Fibroblast of the conjunctiva (primary cell): ENCODE measurements around the gene PTPRN2.
"Not testable (repeated sequence)": the region's sequence is repeated elsewhere in the genome, so short reads cannot be mapped to it uniquely, and the experiment has no call there.

ENCODE experiments used
- DNase-seq: peaks from one replicate; pipeline ENCODE4 v3.0.0-alpha.2; 2010; ENCODE audit warnings: low read depth

PTPRN2 gene

DNA sequence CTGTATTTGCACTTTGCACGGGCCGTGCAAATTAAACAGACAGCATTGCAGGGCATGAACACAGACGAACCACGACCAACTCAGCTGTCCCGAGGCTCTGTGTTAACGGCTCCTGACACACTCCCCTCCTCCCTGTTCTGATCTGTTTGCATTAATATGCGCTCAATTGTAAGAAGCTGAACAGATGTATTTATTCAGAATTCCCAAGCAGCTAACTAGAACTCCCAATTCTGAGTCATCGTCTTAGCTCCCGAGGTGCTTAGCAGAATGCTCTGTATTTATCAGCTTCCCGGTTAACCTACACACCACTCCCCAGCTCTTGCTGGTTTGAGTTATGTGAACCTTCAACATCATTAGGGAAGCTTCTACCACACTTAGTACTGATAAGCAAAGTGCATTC lies 286.4 kb downstream of the PTPRN2 start:
- no peak for DNase-seq

DNA sequence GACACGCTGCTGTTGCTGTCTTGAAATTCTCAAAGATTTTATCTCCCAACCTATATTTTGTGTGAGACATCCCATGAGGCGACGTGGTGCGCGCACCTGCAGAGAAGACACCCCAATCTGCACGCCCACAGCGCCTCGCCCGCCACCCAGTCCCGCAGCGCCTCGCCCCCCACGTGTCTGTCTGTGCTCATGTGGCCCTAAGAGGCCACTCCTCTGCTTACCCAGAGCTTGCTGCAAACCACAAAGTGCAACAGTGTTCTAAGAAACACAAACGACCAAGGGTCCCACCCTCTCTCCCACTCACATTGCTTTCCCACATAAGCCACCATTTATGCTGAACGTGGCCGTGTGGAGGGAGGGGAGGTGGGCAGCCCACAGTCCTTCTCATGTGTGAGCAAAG lies 287.2 kb downstream of the PTPRN2 start:
- no peak for DNase-seq

DNA sequence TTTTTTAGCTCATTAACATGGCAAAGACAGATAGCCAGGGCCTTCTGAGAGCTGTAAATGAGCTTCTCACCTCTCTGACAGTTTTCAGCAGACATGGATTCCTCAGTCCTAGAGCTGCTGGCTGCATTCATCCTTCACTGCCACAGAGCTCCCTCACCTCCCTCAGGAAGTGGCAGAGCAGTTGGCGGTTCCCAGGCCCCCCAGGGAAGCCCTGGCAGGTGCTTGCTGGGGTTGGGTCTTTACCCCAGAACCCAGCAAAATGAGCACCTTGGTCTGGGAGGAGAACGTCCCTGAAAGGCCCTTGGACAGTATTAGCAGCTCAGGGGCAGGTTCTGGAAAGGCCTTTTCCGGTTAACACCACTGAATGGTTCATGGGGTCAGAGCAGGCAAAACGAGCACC lies 288.0 kb downstream of the PTPRN2 start:
- no peak for DNase-seq

DNA sequence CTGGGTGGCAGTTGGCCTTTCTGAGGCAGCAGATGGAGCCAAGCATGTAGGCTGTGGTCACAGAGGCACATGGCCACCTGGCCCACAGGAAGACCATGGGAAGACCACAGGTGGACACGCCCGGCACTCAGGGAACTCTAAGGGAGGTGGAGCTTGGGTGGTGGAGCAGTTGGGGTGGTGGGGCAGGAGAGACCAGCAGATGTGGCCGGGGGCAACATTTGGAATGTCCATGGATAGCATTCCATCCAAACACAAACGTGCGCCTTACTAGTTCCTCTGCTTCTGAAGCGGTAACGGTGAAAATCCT lies 290.9 kb downstream of the PTPRN2 start:
- no peak for DNase-seq

DNA sequence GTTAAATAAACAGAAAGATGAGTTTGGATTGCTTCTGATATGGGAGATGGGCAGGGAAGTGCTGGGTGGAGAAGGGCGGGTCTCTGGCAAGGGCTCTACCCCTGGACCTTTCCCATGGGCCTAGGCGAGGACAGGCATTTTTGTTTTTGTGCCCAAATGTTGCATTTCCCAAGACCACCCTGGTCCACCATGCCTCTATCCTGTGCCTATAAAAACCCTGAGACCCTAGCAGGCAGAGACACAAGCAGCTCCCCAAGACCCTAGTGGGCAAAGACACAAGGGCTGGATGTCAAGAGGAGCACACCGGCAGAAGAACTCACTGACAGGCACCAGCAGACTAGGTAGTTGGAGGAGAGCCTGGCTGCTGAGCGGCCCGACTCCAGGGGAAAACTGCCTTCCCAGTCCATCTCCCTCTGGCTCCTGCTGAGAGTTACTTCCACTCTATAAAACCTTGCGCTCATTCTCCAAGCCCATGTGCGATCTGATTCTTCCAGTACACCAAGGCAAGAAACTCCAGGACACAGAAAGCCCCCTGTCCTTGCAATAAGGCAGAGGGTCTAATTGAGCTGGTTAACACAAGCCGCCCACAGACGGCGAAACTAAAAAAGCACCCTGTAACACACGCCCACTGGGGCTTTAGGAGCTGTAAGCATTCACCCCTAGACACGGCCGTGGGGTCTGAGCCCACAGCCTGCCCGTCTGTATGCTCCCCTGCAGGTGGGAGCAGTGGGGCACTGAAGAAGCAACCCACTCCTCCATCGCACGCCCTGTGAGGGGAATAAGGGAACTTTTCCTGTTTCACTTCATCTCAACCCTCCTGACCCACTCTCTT lies 291.4 kb downstream of the PTPRN2 start:
- no peak for DNase-seq

DNA sequence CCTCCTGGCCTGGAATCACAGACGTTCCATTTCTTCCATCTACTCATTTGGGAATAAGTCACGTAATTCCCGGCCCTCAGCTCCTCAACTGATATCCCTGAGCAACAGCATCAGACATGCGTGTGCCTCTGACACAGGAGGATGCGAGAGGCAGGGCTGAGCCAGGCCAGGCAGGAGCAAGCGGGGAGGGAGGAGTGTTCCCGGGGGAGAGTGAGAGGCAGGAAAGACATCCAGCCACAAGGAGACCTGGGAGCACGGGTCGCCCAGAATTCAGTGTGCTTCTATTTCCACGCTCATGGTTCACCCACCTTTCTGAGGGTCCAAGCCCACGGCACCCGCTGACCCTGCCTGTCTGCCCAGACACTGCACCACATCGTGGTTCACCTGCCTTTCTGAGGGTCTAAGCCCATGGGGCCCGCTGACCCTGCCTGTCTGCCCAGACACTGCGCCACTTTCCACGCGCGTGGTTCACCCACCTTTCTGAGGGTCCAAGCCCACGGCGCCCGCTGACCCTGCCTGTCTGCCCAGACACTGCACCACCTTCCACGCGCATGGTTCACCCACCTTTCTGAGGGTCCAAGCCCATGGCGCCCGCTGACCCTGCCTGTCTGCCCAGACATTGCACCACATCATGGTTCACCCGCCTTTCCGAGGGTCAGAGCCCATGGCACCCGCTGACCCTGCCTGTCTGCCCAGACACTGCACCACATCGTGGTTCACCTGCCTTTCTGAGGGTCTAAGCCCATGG lies 293.0 kb downstream of the PTPRN2 start:
- DNase-seq, result not testable (repeated sequence)

DNA sequence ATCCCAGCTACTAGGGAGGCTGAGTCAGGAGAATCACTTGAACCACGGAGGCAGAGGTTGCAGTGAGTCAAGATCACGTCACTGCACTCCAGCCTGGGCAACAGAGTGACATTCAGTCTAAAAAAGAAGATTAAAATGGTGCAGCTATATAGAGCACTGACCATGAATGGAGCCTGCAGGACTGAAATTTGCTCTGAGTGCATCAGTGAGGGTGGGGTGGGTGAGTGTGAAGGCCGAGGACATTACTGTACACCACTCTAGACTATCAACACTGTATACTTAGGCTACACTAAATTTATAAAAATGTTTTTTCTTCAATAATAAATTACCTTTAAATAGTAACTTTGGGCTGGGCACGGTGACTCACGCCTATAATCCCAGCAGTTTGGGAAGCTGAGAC lies 294.7 kb downstream of the PTPRN2 start:
- no peak for DNase-seq

DNA sequence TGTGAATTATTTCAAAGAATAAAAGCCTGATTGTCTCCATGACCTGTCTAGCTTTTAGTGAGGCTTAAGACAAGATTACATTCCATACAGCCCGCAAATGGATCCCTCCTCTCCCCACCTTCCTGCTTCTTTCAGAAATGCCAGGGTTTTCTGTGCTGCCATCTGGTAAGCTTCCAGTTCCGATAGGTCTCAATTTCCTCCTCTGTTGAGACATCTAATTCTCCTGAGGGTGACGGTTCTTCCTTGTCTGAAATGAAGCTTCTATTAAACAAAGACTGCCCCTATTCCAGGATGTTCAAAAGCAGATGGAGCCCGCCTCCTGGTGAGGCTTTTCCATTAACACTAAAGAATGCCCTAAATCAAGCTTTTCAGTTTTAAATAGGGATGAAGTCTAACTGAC lies 295.6 kb downstream of the PTPRN2 start:
- no peak for DNase-seq

DNA sequence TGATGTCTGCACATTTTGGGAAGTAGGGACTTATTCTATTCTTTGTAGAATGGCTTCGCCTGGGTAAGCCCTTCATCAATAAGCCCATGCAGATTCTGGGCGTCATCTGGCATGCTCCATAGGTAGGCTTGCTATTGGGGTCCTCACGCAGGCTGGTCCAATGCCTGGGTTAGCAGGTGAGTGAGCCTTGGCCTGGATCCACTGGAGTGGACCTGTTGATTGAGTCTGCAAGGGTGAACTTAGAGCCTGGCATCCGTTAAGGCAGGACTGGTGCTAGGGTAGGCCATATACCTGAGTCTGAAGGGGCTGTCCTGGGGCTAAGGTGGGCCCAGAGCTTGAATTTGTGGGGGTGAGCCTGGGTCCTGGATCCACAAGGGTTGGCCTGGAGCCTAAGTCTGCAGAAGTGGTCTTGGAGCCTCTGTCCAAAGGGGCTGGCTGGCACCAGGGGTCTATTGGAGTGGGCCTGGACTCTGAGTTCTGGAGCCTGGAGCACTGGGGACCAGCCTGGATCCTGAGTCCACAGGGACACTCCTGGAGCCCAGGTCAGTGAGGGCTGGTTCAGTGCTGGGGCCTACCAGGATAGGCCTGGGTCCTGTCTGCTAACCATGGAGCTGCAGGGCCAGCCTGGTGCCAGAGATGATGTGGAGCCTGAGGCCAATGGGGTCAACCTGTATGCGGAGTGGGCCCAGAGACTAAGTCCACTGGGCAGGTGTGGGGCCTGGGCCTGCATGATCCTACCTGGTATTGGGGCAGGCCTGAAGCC lies 297.7 kb downstream of the PTPRN2 start:
- no peak for DNase-seq

DNA sequence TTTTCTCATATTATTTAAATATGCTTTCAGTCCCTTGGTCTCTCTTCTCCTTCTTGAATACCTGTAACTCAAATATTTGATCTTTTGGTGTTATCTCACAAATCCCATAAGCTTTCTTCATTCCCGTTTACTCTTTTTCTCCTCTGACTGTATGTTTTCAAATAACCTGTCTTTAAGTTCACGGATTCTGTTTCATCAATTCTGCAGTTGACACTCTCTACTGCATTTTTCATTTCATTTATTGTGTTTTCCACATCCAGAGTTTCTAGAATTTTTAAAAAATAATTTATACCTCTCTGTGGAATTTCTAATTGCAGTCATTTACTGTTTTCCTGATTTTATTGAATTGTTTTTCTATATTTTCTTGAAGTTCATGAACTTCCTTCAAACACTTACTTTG lies 298.4 kb downstream of the PTPRN2 start:
- no peak for DNase-seq

DNA sequence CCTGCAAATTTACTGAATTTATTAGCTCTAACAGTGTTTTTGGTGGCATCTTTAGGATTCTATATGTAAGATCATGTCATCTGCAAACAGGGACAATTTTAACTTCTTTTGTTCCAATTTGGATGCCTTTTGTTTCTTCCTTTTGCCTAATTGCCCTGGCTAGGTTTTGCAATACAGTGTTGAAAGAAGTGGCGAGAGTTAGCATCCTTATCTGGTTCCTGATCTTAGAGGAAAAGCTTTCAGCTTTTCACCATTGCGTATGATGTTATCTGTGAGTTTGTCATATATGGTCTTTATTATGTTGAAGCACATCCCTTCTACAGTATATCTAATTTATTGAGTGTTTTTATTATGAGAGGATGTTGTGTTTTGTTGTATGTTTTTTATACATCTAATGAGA lies 301.4 kb downstream of the PTPRN2 start:
- no peak for DNase-seq

DNA sequence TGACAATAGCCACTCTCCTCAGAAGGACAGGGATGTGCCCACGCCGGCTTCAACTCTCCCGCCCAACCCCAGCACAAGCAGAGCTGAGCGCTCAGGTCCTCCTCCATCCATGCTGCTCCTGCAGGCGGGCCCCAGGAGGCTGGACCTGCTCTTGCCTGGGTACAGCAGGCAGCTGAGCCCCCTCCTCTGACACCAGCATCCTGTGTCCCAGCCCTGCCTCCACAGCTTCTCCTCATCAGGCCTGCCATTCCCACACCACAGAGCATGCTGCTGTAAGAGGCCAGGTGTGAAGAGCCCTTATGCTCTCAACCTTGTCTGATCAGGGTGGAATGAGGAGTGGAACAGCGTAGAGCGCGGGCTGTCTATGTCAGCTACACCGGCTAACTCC lies 302.2 kb downstream of the PTPRN2 start:
- DNase-seq, result no peak

DNA sequence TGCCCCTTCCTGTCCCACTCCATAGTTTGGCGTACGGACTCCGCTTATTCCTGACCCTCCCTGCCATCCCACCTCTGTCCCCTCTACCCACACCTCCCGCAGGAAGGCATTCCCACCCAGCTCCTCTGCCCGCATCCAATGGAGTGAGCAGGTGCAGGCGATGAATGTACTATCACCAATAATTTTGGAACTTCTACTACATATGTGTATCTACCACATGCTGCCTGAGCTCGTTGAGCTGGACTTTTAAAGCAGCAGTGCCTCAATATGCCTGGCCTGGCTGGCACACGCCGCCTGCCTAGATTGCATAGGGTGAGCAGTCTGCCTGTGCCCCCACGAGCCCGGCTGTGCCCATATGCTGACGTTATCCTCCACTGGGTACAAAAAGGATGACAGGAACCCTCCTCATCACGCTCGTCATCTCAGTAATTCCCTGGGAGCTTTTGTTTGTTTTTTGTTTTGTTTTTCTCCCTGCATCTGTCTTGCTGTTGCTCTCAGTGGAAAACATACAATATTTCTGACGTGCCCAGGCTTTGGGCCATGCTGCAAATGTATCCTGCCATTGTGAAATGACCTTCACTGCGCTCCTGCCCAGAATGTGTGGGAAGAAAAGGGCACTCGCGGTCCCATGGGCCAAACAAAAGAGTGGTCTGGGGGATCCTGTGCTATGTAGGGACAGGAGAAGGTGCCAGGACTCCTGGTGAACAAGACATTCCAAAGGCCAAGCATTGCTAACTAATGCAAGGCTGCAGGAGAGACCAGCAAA lies 302.8 kb downstream of the PTPRN2 start:
- no peak for DNase-seq

DNA sequence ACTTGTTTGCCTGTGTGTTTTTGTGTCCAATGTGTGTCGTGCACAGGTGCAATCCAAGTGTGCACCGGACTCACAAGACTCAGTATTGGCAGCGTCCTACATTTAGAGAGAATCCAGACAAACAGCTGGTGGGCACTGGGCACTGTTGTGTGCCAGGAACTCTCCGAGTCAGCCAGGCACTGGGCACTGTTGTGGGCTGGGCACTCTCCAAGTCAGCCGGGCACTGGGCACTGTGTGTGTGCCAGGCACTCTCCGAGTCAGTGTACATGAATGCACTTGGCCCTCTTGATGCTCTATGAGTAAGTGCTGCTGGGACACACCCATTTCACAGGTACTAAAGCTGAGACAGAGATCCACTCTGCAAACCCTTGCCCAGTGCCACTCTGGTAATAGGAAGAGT lies 303.5 kb downstream of the PTPRN2 start:
- DNase-seq, result no peak

DNA sequence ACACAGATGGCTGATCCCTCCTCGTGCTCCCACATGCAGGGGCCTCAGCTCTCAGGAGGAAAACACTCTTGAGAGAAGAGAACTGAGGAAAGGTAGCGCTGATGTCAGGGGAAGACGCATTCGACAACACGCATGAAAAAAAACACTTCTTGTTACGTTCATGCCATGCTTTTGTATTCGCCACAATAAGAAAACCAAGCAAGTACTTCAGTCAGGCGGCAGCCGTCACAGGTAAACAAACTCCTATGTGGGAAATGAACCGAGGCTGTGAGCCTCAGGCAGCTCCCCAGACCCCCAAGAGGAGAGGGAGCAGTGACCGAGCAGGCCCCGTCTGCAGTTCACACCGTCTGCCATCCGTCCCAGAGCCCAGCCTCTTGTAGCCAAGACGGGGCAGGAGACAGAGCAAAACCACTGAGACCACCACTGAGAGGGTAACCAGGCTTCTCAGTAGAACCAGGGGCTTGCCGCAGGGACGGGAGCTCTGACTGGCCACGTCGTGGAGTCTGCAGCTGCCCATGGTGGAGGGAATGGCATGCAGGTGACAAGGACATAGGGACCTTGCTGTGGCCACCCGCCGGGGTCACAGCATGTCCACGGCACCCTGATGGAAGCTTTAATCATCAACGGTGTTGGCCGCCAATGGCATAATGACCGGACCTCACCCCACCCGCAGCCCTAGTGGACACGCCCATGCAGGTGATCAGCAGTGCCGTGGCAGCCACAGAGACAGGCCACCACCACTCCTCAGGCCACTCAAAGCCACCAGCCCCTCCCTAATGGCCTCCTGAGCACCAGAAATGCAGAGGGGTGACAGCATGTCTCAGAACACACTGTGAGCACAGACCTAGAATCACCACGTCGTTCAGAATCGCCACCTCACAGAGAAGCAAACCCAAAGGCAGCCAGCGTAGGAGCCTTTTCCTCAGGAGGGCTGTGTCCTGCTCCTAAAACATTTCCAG lies 304.3 kb downstream of the PTPRN2 start:
- no peak for DNase-seq

DNA sequence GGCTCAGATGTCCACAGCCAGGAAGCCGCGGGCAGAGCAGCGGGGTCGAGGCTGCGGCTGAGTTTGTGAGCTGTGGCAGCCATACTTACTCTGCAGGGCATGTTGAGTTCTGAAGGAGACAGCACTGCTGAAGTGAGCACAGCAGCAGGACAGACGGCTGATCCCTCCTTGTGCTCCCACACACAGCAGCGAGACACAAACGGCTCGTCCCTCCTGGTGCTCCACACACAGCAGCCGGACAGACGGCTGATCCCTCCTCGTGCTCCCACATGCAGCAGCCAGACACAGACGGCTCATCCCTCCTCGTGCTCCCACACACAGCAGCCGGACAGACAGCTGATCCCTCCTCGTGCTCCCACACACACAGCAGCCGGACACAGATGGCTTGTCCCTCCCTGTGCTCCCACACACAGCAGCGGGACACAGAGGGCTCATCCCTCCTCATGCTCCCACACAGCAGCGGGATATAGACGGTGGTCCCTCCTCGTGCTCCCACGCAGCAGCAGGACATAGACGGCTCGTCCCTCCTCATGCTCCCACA lies 305.1 kb downstream of the PTPRN2 start:
- no peak for DNase-seq

DNA sequence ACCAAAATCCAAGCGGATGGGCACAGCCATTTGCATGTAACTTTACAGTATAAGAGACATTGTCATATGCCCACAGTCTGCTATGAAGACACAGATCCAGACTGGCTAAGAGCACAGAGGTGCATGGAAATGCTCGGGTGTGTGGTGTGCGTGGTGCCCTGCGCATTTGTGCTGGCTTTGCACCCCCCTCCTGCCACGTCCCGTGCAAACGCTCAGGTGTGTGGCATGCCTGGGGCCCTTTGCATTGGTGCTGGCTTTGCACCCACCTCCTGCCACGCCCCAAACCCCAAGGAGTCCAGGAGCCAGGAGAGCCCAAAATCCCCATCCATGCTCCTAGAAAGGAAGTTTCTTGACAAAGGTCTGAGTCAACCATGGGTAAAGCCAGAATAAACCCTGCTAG lies 306.2 kb downstream of the PTPRN2 start:
- DNase-seq, result no peak

DNA sequence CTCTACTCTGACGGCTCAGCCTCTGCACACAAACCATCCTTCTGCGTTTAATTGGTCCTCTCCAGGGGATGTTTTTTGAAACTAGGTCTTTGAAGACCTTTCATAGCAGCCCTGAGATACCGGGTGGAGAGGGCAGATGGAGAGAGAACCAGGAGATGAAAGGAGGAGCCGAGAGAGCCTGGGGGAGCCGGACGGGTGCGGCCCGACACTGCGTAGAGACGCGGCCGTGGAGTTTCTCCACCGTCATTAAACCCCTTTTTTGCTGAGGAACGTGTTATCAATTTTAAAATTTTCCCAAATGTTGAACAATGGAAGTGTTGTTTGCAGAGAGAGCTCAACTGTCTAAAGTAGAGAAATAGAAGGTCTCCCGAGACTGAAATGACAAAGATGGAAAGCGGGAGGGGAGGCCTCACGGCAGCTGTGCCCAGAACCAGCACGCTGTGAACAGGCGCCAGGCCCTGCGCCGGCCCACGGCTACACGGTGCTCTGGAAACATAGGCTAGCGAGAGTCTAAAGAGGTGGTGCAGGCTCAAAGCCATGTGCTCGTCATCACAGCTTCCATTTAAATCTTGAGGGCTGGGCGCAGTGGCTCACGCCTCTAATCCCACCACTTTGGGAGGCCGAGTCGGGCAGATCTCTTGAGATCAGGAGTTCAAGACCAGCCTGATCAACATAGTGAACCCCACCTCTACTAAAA lies 307.0 kb downstream of the PTPRN2 start:
- no peak for DNase-seq

DNA sequence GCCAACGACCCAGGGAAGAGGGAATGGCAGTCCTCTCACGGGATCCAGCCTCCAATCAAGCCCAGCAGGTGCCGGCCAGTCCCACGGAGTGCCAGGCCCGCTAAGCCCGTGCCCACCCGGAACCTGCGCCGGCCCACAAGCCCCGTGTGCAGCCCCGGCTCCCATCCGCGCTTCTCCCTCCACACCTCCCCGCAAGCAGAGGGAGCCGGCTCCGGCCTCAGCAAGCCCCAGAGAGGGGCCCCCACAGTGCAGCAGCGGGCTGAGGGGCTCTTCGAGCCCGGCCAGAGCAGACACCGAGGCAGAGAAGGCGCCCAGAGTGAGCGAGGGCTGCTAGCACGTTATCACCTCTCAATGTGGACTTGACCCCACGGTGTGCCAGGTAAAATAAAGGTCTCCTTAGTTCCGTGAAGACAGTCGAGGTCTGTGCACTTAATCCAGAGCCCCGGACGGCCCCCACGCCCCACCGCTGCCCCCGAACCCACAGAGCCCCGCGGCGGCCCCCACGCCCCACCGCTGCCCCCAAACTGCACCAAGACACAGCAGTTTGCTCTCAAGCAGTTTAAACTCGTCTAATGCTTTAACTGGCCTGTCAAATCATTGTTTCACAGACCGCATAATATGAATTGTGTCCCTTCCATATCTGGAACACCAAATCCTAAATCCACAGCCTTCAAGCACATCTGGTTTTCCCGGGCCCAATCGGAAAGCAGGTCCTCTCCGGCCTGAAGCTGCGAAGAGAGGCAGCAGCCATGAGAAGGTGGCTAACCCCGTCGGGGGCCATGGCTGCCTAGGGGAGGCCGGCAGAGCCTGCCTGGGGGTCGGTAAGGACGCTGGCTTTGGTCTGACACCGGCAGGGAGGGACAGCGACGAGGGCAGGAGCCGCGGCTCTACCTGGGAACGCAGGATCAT lies 307.8 kb downstream of the PTPRN2 start:
- no peak for DNase-seq
